ENCODE data around the gene ORM1.

Gene ORM1

DNA sequence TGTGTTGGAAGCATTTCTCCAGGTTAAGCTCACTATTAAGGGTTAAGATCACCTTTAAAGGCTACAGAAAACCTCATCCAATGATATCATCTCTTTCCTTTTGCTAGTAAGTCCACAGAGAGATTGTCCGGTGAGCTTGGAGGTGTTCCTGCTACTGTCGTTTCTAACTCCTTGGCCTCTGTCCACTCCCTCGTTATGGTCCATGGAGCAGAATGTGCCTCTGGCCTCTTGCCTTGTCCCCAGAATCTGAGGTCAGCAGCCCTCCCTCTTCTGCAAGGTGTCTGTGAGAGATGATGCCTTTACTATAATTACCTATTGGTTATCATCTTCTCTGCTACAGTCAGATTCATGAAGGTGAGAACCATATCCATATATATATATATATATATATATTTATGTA, 21.8 kb downstream of the ORM1 start:
- no peak for DNase-seq

DNA sequence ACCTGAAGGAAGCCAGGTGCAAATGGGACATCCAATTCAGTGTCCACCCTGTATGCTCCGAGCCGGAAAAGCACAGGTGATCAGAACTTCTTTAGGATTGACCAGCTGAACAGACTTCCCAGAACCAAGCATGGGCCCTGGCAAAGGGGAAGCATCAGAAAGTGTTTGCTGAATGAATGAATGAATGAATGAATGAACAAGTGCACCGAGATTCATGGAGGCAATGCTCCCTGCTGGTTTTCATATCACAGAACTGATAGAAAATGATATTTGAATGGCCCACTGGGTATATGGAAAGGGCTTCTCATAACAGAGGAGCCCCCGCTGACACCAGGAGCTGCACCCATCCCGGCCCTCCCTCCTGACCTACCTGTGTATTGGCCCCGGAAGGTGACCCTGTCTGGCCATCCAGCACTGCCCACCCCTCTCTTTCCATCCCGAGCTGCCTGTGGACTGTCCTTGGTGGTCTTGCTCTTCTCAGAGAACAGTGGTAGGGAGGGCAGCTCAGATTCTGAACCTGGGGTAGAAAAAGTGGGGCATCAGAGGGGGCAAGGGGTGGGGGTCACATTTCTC, 22.7 kb downstream of the ORM1 start:
- DNase-seq, result no peak

DNA sequence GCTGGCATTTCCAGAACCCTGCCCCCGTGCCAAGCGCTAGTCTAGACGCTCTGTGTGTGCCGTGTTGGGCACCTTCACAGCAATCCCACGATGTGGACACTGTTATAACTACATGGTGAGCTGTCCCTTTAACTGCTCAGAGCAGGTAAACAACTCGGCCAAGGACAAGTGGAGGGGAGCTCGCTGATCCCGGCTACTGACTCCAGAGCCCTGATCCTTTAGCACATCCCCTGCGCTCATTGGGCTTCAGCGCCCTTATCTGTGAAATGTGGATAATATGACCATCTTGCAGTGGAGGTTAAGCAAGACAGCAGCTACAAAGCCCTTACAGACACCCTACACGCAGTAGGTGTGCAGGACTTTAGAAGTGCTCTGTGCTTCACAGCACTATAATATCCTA, 23.2 kb downstream of the ORM1 start:
- no peak for DNase-seq

DNA sequence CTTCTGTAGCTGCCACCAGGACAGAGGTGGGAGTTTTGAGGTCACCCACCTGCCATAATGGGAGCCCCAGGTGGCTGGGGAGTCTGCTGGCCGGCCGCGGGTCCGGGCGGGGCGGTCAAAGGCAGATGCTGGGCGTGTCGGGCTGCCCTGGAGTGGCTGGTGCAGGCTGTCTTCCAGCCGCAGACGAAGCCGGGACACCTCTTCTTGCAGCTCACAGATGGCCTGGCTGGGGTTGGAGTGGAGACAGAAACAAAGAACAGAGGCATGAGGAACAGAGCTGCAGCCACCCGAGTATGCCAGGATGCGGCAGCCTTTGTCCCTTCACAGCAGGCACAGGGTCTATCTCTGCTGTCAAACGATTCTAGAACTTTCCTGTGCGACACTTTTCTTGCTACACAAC, 24.8 kb downstream of the ORM1 start:
- DNase-seq, result no peak

DNA sequence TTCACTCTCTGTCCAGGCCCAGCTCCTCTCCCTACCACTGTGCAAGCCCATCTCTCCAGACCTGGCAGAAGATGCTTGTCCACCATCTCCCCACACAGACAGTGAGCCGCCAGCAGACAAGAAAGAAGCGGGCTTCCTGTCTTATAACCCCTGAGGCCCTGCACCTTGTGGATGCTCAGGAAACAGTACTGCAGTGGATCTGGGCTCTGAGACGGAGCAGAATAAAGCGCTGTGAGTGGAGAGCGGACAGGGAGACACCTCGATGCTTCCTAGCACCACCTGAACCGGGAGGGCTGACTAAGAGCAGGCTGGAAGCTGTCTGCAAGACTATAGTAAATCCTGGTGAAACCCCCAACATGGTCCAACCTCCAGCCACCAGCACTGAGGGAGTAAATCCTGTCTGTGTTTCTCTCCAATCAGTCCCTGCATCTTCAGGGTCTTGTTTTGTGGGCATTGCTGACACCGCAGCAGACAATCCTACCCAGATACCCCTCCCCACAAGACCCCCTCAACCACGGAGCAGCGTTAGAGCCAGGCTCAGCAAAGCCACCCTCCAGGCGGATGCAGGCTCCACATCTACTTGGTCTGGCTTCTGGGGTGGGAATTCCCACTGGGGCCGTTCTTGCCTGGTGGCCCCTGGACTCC, 25.5 kb downstream of the ORM1 start:
- no peak for DNase-seq

DNA sequence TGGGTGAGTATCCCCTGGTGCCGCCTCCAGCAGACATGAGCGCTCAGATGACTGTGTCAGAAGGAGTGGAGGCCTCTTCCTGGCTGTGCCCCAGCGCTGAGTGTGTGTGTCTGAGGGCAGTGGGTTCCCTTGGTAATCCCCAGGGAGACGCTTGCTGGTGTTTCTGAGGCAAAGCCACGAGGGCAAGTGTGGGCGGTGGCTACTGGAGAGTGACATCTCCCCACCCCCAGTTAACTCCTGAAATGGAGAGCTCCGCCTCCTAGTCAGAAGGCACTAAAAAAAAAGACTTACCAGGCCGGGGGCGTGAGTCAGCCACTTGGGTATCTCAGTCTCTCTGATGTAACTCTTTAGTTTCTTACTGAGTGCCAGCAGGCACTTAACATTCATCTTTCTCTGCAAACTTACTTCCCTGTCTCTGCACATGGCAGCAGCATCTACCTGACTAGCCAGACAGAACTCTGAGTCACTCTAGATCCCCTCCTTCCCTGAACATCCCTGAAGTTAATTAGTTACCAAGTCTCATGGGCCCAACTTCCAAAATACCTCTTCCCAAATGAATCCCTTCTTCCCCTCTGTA, 26.1 kb downstream of the ORM1 start:
- DNase-seq, result peak in 1 of 2 experiments; percentile 15

DNA sequence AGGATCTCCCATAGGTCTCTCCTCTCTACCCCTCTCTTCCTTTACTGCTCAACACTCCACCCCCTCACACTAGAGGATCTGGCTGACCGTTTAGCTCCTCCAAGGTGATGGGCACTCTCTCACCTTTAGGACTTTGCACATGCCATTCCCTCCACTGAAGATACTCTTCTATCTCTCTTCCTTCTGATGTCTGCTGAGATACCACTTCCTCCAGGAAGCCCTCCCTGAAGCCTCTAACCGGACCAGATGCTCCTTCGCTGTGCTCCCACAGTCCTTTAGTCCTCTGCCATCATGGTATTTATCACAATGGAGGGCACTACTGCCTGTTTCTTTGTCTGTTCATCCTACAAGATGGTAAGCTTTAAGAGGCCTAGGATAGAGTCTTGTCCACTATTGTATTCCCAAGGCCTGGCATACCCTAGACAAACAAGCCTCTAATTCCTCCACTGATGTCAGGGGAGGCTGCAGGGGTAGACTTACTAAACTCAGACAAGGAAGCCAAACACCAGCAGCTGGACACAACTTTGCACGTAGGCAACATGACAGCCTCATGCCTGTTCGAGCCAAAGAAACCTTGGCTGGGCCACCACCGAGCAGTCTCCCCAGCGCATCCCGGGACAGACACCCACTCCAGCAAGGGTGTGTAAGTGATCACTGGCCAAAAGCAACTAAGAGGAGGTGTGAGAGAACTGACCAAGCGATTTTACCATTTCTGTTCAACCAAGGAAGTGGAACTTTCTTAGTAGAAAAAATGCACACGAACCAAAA, 27.0 kb downstream of the ORM1 start:
- no peak for DNase-seq

DNA sequence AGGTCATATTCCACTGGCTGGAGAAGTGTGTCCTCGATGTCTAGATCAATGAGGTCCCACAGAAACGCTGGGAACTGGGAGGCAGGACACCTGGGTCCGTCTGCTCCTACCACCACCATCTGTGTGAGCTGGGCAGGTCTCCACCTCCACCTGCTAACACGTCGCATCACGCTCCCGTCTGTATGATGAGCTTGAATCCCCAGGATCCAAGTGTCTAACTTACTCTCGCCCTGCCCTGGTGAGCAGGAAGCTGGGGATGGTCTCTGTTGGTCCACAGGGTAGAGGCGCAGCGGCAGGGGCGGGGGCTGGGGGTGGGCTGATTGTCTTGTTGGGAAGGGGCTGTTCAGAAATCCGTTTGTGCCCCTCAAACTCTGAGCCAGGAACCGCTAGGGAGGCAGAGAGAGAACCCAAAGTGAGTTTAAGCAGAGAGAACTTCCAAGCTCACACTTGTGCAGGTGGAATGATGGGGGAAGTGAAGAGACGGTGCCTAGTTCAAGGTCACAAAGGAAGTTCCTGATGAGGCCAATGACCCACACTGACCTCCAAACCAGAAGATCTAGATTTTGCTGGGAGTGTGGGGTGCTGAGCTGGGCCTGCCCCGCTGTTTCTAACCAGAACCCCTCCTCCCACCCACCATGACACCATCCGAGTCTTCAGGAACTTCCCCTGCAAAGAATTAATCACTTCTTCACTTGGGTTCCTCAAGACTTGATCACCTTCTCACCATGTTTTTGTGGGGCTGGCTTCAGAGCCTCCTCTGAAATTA, 27.9 kb downstream of the ORM1 start:
- DNase-seq, result no peak

DNA sequence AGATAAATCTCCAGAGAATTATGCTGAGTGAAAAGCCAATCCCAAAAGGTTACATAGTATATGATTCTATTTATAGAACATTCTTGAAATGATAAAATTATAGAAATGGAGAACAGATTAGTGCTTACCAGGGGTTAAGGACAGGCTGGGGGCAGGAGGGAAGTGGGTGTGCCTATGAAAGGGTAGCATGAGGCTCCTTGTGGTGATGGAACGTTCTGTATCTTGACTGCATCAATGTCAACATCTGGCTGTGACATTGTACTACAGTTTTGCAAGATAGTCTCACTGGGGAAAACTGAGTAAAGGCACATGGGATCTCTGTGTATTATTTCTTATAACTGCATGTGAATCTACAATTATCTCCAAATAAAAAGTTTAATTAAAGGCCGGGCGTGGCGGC, 29.0 kb downstream of the ORM1 start:
- DNase-seq, result no peak

DNA sequence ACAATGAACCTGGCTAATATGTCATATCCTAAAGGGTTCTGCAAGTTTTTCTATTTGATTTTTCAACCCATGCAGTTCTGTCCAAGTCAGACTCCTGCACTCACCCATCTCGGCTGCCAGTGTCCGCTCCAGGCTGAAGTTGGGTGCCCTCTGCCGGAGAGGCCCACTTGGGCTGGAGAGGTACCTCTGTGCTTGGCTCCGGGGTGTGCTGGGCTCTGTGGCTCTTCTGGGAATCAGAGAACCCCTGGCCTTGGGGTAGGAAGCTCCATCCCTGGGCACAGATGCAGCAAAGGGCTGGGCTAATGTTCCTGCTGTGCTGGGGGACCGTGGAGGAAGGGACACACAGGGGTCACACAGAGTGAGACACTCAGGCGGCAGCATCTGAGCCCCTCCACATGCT, 32.9 kb downstream of the ORM1 start:
- no peak for DNase-seq

DNA sequence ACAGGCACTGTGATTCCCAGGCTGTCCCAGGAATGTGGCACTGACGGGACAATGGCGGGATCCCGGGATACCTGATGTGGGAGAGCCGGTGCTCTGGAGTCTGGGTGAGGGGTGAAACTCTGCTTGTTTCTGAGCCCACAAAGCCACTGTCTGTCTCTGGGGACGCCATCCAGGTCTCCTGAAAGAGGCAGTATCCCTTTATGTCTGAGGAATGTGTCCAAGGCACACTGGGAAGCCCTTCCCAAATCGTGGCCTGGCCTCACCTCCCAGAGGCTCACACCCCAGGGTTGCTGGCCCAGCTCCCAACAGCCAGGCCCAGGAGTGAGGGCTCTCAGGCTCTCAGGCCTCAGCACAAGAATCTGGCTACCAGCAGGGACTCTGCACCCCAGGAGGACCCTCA, 33.9 kb downstream of the ORM1 start:
- DNase-seq, result no peak

DNA sequence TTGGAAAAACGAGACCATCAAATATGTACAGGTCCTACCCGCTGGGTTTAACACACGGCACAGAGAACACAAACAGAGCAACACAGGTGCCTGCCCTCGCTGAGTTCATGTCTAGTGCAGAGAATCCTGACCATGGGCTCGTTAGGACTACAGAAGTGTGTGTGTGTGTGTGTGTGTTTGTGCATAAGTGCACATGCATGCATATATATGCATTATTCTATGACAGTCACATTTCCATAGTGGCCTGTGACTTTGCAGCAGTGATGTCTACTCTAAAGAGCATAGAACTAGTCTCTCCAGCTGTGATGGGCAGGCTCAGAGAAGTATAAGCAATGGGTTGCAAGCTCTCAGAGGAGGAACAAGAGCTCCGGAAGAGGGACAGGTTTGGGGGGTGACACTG, 34.5 kb downstream of the ORM1 start:
- DNase-seq, result no peak

DNA sequence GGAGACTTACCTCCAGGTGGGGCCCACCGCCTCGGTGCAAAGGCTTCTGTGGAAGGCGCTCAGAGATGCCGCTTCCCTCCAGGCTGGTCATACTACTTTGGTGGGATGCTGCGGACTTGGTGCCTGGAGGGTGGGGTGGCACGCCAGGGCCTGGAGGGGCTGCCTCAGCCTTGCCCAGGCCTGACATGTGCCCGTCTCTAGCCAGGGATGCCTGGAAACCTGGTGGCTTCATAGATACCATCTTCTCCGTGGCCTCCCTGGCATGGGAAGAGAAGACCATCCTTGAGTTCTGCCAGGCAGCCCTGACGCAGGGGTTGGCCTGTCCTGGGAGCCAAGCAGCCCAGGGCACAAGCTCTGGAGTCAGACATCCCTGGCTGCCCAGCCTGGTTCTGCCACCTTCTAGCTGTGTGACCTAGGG, 35.0 kb downstream of the ORM1 start:
- no peak for DNase-seq

DNA sequence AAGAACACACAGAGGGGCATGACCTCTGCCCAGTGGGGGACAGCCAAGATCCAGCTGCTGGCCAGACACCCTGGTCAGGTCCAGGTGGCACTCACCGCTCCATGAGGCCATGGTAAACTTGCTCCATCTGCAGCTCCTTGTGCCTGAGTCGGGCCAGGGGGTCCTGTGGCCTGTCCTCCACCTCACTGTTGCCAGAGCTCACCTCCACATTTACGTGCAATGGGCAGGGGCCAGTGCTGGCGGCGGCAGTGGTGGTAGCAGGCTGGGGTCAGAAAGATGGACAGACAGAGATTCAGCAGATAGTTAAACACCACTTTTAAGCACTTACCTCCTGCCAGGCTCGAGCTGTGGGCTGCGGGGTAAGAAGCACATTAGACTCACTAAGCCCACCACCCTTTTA, 36.9 kb downstream of the ORM1 start:
- no peak for DNase-seq

DNA sequence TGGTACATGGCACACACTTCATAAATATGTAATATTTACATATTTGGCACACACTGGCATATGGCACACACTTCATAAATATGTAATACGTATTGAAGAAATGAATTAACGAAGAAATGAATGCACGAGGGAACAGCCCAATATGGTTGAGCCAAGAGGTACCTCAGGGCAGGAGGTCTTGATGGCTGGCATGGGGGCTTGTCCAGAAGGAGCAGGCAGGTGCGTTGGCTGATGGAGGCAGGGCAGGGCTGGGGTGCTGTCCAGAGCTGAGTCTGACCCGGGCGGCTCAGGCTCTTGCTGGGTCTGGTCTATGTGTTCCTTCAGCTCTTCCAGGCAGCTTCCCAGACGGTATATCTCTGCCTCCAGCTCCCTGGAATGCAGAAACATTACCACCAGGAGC, 38.6 kb downstream of the ORM1 start:
- DNase-seq, result no peak

DNA sequence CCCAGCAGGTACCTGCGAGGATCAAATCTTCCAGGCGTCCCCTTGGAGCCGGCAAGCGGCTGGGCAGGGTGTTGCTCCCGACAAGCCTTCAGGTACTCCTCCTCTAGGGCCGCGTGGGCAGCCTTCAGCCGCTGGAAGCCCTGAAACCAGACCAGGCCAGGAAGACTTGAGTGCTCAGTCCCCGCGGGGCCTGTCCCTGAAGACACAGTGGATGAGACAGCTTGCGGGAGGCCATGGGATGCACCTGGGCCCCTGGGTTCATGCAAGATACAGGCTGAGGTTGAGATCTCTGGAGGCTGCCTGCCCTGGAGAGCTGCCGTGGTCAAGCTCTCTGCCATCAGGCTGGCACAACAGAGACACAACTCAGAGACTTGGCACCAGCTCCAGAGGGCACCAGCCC, 39.5 kb downstream of the ORM1 start:
- DNase-seq, result no peak

DNA sequence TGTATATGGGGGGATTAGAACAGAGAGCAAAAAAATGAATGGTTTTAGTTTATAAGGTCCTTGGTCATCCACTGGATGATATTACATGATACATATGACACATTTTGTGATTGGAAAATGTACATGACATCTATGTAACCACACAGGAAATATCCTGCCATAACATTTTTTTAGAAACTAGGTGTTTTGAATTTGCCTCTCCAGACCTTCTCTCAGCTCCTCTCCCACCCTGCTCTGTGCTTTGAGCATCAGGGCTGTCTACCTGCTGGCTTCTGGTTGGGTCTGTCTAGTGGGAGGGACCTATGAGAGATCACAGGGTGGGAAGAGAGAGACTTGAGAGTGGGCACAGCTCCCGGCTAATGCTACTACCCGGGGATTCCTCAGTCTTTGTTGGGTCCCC, 40.5 kb downstream of the ORM1 start:
- DNase-seq, result no peak

DNA sequence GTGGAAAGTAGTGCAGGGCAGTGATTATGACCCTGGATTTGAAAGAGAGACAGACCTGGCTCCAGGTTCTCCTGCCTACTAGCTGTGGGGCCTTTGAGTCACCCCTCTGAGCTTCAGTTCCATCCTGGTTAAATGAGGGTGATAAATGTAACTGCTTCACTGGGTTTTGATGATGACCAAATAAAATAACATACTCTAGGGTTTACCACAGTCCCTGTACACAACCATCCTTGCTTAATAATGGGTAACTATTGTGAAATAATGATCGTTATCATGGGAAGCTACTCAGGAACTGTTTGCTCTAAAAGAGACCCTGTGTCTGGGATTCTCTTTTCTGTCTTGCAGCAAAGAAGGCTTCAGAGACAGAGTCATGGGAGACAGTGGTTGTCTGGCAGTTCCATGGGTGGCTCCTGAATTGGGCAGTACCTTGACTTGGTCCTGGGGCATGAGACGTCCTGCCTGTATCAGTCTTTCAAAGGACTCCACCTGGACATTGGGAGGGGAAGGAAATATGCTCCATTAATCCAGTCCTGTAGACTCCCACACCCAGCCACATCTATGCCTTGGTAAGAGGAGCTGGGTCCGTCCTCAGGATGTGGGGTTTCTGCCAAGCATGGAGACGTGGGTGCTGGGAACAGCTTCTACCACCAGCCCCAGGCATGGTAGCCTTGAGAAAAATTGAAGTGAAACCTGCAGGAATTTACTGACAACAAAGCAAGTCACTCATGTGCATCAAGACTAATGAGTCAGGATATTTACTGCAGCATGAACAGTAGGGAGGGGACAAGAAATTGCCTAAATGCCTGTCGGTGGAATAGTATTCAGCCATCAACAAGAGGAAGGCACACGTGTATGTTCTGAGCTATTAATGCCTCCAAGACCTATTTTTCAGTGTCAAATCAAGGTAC, 41.5 kb downstream of the ORM1 start:
- DNase-seq, result no peak

DNA sequence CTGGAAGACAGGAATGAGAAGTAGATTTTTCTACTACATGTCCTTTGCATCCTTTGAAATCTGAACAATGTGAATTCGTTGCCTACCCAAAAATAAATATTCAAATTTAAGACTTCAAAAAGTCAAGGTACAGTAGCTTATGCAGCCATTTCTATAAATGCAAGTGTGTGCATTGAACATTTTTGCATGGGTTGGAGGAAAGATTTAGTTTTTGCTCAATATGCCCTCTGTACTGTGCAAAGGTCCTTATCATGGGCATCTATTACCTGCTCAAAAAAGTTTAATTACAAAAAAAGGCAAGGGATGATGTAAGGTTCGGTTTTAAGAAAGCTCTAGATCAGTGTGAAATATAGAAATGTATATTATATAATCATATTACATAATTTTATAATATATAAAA, 42.3 kb downstream of the ORM1 start:
- DNase-seq, result no peak

DNA sequence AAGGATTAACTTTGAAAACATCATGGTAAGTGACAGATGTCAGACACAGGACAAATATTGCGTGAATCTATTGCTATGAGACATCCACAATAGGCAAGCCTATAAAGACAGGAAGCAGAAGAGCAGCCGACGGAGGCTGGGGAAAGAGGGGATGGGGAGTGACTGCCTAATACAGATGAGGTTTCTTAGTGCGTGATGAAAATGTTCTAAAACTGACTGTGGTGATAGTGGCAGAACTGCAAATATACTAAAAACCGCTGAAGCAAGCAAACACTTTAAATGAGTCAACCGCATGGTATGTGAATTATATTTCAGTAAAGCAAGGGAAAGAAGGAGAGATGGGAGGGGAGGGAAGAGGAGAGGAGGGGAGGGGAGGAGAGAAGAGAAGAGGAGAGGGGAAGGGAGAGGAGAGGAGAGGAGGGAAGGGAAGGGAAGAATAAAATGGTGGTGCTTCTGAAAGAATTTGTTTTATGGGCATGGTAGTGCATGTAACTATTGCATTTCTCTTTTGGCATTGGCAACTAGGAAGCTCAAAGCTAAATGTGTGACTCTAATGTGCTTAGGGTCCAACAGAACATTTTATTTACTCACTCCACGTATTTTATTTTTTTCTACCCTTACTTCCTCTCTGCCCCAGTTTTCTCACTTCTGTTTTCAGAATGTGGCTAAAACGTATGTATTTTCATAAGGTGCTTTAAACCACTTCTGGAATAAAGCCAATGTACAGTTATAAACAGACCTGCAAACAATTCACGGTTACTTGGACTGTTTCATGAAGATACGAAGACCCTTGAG, 43.6 kb downstream of the ORM1 start:
- no peak for DNase-seq

DNA sequence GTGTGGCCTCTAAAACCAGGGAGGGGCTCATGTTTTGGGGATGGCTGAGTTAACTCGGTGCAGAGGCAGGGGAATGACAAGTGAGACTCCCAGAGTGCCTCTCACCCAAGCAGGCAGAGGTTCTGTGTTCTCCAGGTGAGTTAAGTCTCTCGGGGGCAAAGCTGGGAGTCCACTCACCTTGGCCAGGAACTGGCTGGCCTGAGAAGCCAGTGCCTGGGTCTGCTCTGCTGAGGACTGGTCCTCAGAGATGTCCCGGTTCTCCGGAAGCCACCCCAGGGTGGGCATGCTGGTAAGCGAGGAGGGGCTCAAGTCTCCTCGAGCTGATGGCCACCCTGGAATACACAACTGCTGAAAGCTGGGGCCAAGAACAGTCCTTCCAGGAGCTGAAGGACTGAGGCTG, 44.5 kb downstream of the ORM1 start:
- no peak for DNase-seq

All from SW 1271 (cell line).